WTC11 (cell line): ENCODE measurements around the gene SBF2. TPM values are rescaled to one million over a fixed set of nuclear protein-coding genes. Genes with fewer than 3 reads are reported as not detected.
A peak's percentile ranks its signal among the peaks of the same experiment; 100 is the strongest.

Experiments
- ATAC-seq: fragments of 200-7000 bp; cut with Tn5 transposase; 2 replicates; pipeline ENCODE4 v1.10.0; 2021; ENCODE audit warnings: mild to moderate bottlenecking, moderate library complexity
- CTCF ChIA-PET: fragments of 300-600 bp; sonication (Branson Sonifier 250); formaldehyde crosslinking; loops from one replicate; lab custom pipeline; 2021; ENCODE audit warnings: antibody characterized with exemption; lab: Charles Lee
- POLR2A ChIA-PET: fragments of 350-600 bp; sonication (Branson Sonifier 250); formaldehyde crosslinking; loops from one replicate; lab custom pipeline; 2021; ENCODE audit warnings: antibody characterized with exemption; lab: Charles Lee
- DNase-seq: peaks from one replicate; pipeline ENCODE4 v3.0.0; 2021; ENCODE audit warnings: low spot score
- H3K27ac Mint-ChIP-seq: 2 replicates; pipeline ENCODE4 v1.8.0; 2021; ENCODE audit warnings: mixed read lengths
- H3K27me3 Mint-ChIP-seq: 2 replicates; pipeline ENCODE4 v1.8.0; 2021; ENCODE audit warnings: low read depth, mild to moderate bottlenecking, moderate library complexity, mixed read lengths
- H3K36me3 Mint-ChIP-seq: 2 replicates; pipeline ENCODE4 v1.8.0; 2021; ENCODE audit warnings: mixed read lengths
- H3K4me1 Mint-ChIP-seq: 2 replicates; pipeline ENCODE4 v1.8.0; 2022; ENCODE audit warnings: mixed read lengths
- H3K4me3 Mint-ChIP-seq: 2 replicates; pipeline ENCODE4 v1.8.0; 2021; ENCODE audit warnings: mild to moderate bottlenecking, moderate library complexity, mixed read lengths
- H3K9me3 Mint-ChIP-seq: 2 replicates; pipeline ENCODE4 v1.8.0; 2021; ENCODE audit warnings: mixed read lengths
- ATF3 ChIP-seq: sonication (generic); formaldehyde crosslinking; conservative IDR thresholded peaks from 2 replicates; pipeline ENCODE4 v1.8.1; 2022; ENCODE audit warnings: mild to moderate bottlenecking, missing genetic modification reagents
- CREB1 ChIP-seq: sonication (generic); formaldehyde crosslinking; IDR thresholded peaks from 2 replicates; pipeline ENCODE4 v1.8.0; 2023; ENCODE audit warnings: mild to moderate bottlenecking, missing genetic modification reagents
- E2F1 ChIP-seq: sonication (generic); formaldehyde crosslinking; IDR thresholded peaks from 2 replicates; pipeline ENCODE4 v1.8.0; 2022; ENCODE audit warnings: mild to moderate bottlenecking, missing genetic modification reagents
- ELF4 ChIP-seq: sonication (generic); formaldehyde crosslinking; IDR thresholded peaks from 2 replicates; pipeline ENCODE4 v1.8.1; 2022; ENCODE audit warnings: low read depth, mild to moderate bottlenecking, moderate library complexity, missing genetic modification reagents
- EMX1 ChIP-seq: fragments of 250-450 bp; sonication (Bioruptor Pico); IDR thresholded peaks from 2 replicates; pipeline ENCODE4 v1.8.0; 2021; ENCODE audit warnings: mild to moderate bottlenecking
- GRHL2 ChIP-seq: fragments of 250-450 bp; sonication (Bioruptor Pico); IDR thresholded peaks from 2 replicates; pipeline ENCODE4 v1.8.0; 2022; ENCODE audit warnings: mild to moderate bottlenecking, moderate library complexity; ENCODE audit not compliant: insufficient replicate concordance, severe bottlenecking
- GTF2I ChIP-seq: fragments of 250-450 bp; sonication (Bioruptor Pico); conservative IDR thresholded peaks from 2 replicates; pipeline ENCODE4 v1.4.0; 2021; ENCODE audit warnings: mild to moderate bottlenecking
- IRF2 ChIP-seq: sonication (generic); formaldehyde crosslinking; IDR thresholded peaks from 2 replicates; pipeline ENCODE4 v1.8.0; 2022; ENCODE audit warnings: low read depth, missing genetic modification reagents, borderline replicate concordance
- JAZF1 ChIP-seq: fragments of 250-450 bp; sonication (Bioruptor Pico); IDR thresholded peaks from 2 replicates; pipeline ENCODE4 v1.9.0; 2021; ENCODE audit warnings: moderate library complexity, mild to moderate bottlenecking, inconsistent platforms
- MXD4 ChIP-seq: fragments of 250-450 bp; sonication (Bioruptor Pico); IDR thresholded peaks from 2 replicates; pipeline ENCODE4 v1.8.0; 2021; ENCODE audit warnings: mild to moderate bottlenecking, moderate library complexity, borderline replicate concordance
- NFYB ChIP-seq: sonication (generic); formaldehyde crosslinking; conservative IDR thresholded peaks from 2 replicates; pipeline ENCODE4 v1.8.0; 2022; ENCODE audit warnings: low read depth, missing genetic modification reagents
- NR1H2 ChIP-seq: sonication (generic); formaldehyde crosslinking; IDR thresholded peaks from 2 replicates; pipeline ENCODE4 v1.9.0; 2021; ENCODE audit warnings: mild to moderate bottlenecking, moderate library complexity, missing genetic modification reagents
- PRRX2 ChIP-seq: fragments of 250-450 bp; sonication (Bioruptor Pico); IDR thresholded peaks from 2 replicates; pipeline ENCODE4 v1.8.0; 2021; ENCODE audit warnings: mild to moderate bottlenecking
- SOX15 ChIP-seq: fragments of 250-450 bp; sonication (Bioruptor Pico); IDR thresholded peaks from 2 replicates; pipeline ENCODE4 v1.9.0; 2021; ENCODE audit warnings: mild to moderate bottlenecking
- ZNF121 ChIP-seq: sonication (generic); formaldehyde crosslinking; IDR thresholded peaks from 2 replicates; pipeline ENCODE4 v1.8.0; 2023; ENCODE audit warnings: missing genetic modification reagents
- ZNF263 ChIP-seq: sonication (generic); formaldehyde crosslinking; IDR thresholded peaks from 2 replicates; pipeline ENCODE4 v1.8.1; 2022; ENCODE audit warnings: low read depth, mild to moderate bottlenecking, moderate library complexity, missing genetic modification reagents
- ZNF425 ChIP-seq: fragments of 250-450 bp; sonication (Bioruptor Pico); conservative IDR thresholded peaks from 2 replicates; pipeline ENCODE4 v1.9.0; 2021; ENCODE audit warnings: mild to moderate bottlenecking
- ZNF532 ChIP-seq: fragments of 250-450 bp; sonication (Bioruptor Pico); IDR thresholded peaks from 2 replicates; pipeline ENCODE4 v1.9.0; 2021; ENCODE audit warnings: mild to moderate bottlenecking, borderline replicate concordance
- total RNA-seq: library from RNA; stranded (reverse); gene quantifications from 3 replicates; pipeline ENCODE4 v1.2.3, GENCODE V29; 2021
- TF ChIP-seq, protein P1 (sequence below): sonication (generic); formaldehyde crosslinking; IDR thresholded peaks from 2 replicates; pipeline ENCODE4 v1.8.0; 2022; ENCODE audit warnings: mild to moderate bottlenecking, missing genetic modification reagents
- TF ChIP-seq, protein P2 (sequence below): fragments of 200-600 bp; IDR thresholded peaks from 2 replicates; pipeline ENCODE4 v1.8.0; 2022; ENCODE audit warnings: antibody characterized with exemption

Gene SBF2
- total RNA-seq, 1 experiment from 2014 or later = 47.6 TPM

GRCh38 chr11:9825895-9826294 lies 468.1 kb downstream of the SBF2 start (continued):
- TF ChIP-seq ATF3 (CRISPR knock-in tag) (no peak), ELF4 (CRISPR knock-in tag) (no peak), IRF2 (no peak)
- TF ChIP-seq, protein P1, sequence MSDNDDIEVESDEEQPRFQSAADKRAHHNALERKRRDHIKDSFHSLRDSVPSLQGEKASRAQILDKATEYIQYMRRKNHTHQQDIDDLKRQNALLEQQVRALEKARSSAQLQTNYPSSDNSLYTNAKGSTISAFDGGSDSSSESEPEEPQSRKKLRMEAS (CRISPR knock-in tag) = no peak

- ChIA-PET CTCF (no interaction called here), POLR2A (no interaction called here)
- H3K4me1 Mint-ChIP-seq = peaks cover 21% of the 10 kb centered on the region
- H3K27me3 Mint-ChIP-seq = no peaks in the 10 kb centered on the region
- no peaks in the 10 kb centered on the region for H3K36me3 Mint-ChIP-seq
- ATAC-seq (no peak), DNase-seq (no peak)
- TF ChIP-seq E2F1 (CRISPR knock-in tag) (no peak), ATF3 (CRISPR knock-in tag) (no peak), ZNF425 (CRISPR knock-in tag) (no peak), ZNF263 (CRISPR knock-in tag) (no peak), PRRX2 (CRISPR knock-in tag) (no peak), CREB1 (CRISPR knock-in tag) (no peak), SOX15 (CRISPR knock-in tag) (no peak), ZNF121 (CRISPR knock-in tag) (no peak), JAZF1 (no peak), GRHL2 (CRISPR knock-in tag) (no peak)
- no peak overlapping the region for H3K27ac Mint-ChIP-seq
- H3K9me3 Mint-ChIP-seq = no peaks in the 10 kb centered on the region
- H3K4me3 Mint-ChIP-seq = no peak overlapping the region
These were observed 468.7 kb downstream of the SBF2 start for GRCh38 chr11:9825315-9825714.

DNA sequence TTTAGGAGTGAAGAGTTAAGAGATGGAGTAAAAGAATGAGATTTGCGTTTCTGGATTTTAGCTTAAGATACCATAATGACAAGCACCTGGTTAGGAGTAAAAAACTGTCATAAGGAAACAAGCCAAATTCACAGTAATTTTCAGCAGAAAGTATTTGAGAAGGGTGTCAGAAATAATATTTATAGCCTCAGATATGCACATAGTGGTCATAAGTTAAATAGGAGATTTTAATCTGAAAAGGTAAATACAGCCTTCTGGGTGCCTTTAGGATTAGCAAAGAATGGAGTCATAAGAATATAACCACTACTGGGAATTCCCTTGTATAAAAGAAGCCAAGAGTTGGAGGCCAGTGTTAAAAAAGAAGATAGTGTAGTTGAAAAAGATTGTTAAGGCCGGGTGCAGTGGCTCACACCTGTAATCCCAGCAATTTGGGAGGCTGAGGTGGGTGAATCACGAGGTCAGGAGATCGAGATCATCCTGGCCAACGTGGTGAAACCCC lies 470.1 kb downstream of the SBF2 start:
- TF ChIP-seq NFYB (no peak), MXD4 (no peak), NR1H2 (CRISPR knock-in tag) (no peak), SOX15 (CRISPR knock-in tag) (no peak), ZNF532 (no peak), EMX1 (CRISPR knock-in tag) (no peak), ZNF263 (CRISPR knock-in tag) (no peak), GTF2I (CRISPR knock-in tag) (no peak), JAZF1 (no peak)
- TF ChIP-seq, protein P2, sequence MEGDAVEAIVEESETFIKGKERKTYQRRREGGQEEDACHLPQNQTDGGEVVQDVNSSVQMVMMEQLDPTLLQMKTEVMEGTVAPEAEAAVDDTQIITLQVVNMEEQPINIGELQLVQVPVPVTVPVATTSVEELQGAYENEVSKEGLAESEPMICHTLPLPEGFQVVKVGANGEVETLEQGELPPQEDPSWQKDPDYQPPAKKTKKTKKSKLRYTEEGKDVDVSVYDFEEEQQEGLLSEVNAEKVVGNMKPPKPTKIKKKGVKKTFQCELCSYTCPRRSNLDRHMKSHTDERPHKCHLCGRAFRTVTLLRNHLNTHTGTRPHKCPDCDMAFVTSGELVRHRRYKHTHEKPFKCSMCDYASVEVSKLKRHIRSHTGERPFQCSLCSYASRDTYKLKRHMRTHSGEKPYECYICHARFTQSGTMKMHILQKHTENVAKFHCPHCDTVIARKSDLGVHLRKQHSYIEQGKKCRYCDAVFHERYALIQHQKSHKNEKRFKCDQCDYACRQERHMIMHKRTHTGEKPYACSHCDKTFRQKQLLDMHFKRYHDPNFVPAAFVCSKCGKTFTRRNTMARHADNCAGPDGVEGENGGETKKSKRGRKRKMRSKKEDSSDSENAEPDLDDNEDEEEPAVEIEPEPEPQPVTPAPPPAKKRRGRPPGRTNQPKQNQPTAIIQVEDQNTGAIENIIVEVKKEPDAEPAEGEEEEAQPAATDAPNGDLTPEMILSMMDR = no peak
- ChIA-PET CTCF (interaction anchor here (1.0 kb wide), 1 partner anchor 65 kb away, joined by 3 read pairs; no protein-coding TSS in a partner anchor), POLR2A (interaction anchor here (0.7 kb wide), 1 partner anchor 30 kb away, joined by 4 read pairs; no protein-coding TSS in a partner anchor)
- DNase-seq = no peak
- H3K27ac Mint-ChIP-seq = peak overlapping the region; percentile 18; the same call in 1 of the 2 replicates
- no peaks in the 10 kb centered on the region for H3K36me3 Mint-ChIP-seq
- ATAC-seq = no peak
- H3K4me1 Mint-ChIP-seq = peaks cover 24% of the 10 kb centered on the region
- H3K4me3 Mint-ChIP-seq = no peak overlapping the region
- H3K27me3 Mint-ChIP-seq = no peaks in the 10 kb centered on the region
- H3K9me3 Mint-ChIP-seq = no peaks in the 10 kb centered on the region
